ENCODE results near the gene NCMAP.

GRCh38 chr1:24506691-24507381 is 49.1 kb upstream of the NCMAP start:
- TF ChIP-seq CTCF (IDR thresholded peaks at IDR 0.05; ENCODE audit: poor library complexity, severe bottlenecking) (no peak), EP300 (conservative IDR thresholded peaks at IDR 0.05; ENCODE audit: poor library complexity, severe bottlenecking) (no peak), MXI1 (conservative IDR thresholded peaks at IDR 0.05; ENCODE audit: poor library complexity, severe bottlenecking) (no peak), POLR2AphosphoS5 (IDR thresholded peaks at IDR 0.05) (no peak), TAF1 (IDR thresholded peaks at IDR 0.05; ENCODE audit: low read depth) (no peak), EZH2 (IDR thresholded peaks at IDR 0.05; ENCODE audit: borderline replicate concordance, insufficient read depth, low read length, poor library complexity, severe bottlenecking) (no peak), RAD21 (conservative IDR thresholded peaks at IDR 0.05) (no peak), REST (IDR thresholded peaks at IDR 0.05; ENCODE audit: borderline replicate concordance) (no peak)
